ENCODE data around the gene NIN.

NIN gene

DNA sequence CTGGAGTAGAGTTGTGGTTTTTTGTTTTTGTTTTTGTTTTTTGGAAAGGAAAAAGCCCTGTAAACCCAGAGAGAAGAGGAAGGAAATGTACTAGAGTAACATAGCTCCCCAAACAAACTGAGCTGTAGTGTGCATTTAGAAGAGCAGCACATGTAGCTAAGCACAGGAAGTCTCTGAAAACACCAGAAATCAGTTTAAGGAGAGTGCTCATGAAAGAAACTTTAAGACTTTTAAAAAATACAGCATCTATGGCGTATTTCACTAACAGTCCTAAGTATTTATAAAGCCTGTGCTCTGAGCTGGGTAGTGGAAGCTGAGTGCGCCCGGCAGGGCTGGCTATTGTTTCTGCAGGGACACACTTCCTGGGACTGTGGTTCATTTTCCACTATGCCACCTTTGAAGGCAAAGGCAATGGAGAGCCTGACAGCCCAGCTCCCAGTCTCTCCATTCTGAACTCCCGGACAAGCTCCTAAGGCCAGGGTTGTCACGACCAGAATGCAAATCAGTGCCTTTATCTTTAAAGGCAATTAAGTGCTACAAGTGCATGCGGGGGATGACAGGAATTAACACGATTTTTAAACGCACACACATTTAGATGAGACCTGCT lies 45.4 kb downstream of the NIN start:
- no peak overlapping the region for H3K27ac ChIP-seq
- no peak for TF ChIP-seq ZFX (IDR thresholded peaks at IDR 0.05)

DNA sequence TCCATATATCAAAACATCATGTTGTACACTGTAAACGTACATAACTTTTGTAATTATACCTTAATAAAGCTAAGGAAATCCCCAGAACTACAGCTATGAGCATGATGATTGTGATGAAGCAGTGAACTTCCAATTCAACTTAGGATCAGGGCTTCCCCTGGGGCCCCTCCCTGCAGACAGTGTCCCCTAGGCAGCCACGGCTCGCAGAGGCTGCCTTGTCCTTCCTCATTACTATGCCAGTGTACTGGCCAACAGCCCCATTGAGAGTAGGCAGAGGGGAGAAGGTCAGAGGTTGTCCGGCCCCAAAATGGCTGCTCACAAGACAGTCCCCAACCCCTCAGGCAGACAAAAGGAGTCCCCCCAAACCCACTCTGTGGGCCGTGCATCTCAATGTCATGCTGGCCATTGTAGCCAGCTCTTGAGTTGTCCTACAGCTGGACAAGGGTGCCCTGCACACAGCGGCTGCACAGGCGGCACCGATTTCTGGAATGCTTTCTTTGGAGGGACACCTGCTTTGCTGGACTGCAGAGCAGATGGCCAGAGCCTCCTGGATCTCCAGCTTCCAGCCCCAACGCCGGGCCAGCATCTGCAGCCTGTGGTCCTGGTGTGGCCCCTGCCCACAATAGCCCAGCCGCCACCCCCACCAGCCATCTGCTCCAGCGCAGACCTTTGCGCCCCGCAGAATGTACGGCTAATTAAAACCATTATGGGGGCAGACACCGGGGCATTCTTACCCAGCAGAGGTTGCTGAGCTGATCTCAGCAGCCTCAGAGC lies 46.1 kb downstream of the NIN start:
- no peak overlapping the region for H3K27ac ChIP-seq
- TF ChIP-seq, protein P1, sequence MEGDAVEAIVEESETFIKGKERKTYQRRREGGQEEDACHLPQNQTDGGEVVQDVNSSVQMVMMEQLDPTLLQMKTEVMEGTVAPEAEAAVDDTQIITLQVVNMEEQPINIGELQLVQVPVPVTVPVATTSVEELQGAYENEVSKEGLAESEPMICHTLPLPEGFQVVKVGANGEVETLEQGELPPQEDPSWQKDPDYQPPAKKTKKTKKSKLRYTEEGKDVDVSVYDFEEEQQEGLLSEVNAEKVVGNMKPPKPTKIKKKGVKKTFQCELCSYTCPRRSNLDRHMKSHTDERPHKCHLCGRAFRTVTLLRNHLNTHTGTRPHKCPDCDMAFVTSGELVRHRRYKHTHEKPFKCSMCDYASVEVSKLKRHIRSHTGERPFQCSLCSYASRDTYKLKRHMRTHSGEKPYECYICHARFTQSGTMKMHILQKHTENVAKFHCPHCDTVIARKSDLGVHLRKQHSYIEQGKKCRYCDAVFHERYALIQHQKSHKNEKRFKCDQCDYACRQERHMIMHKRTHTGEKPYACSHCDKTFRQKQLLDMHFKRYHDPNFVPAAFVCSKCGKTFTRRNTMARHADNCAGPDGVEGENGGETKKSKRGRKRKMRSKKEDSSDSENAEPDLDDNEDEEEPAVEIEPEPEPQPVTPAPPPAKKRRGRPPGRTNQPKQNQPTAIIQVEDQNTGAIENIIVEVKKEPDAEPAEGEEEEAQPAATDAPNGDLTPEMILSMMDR (conservative IDR thresholded peaks at IDR 0.05): no peak
- TF ChIP-seq ZFX (IDR thresholded peaks at IDR 0.05): no peak

DNA sequence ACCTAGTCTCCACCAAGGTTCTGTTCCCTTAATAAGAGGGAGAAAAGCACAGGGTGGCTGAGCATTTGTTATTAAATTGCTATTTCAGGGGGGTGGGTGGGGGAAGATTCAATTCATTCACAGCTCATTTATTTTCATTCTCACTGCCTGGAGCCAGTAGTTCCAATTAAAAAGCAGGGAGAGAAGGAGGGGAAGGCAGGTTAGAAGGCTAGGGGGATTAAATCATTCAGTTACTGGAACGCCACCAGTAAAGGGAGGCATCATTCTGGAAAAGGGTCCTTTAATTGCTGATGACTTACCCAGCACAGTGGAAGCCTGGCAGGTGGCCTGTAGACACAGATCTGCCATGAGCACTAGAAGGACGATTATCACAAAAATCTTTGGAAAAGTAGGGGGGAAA lies 47.4 kb downstream of the NIN start:
- H3K27ac ChIP-seq: no peak overlapping the region
- TF ChIP-seq, protein P1 (conservative IDR thresholded peaks at IDR 0.05): no peak
- no peak for TF ChIP-seq ZFX (IDR thresholded peaks at IDR 0.05)

DNA sequence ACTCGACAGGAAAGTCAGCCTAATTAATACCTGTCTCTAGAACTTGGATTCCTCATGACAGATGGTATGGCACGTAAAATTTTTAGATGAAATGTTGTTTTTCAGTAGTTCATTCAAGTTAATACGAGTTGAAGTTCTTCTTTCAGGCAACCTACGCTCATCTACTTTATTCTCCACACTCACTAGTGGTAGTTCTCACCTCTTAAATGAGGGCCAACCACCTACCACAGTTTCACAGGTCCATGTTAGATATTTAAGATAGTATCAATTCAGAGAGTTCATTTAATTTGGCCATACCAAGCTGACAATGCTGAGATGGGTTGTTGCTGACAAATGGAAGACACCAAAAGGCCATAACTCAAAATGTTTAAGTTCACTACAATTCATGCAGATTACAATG lies 50.6 kb downstream of the NIN start:
- no peak for TF ChIP-seq ZFX (IDR thresholded peaks at IDR 0.05)
- TF ChIP-seq, protein P1 (conservative IDR thresholded peaks at IDR 0.05): no peak
- H3K27ac ChIP-seq: no peak overlapping the region

DNA sequence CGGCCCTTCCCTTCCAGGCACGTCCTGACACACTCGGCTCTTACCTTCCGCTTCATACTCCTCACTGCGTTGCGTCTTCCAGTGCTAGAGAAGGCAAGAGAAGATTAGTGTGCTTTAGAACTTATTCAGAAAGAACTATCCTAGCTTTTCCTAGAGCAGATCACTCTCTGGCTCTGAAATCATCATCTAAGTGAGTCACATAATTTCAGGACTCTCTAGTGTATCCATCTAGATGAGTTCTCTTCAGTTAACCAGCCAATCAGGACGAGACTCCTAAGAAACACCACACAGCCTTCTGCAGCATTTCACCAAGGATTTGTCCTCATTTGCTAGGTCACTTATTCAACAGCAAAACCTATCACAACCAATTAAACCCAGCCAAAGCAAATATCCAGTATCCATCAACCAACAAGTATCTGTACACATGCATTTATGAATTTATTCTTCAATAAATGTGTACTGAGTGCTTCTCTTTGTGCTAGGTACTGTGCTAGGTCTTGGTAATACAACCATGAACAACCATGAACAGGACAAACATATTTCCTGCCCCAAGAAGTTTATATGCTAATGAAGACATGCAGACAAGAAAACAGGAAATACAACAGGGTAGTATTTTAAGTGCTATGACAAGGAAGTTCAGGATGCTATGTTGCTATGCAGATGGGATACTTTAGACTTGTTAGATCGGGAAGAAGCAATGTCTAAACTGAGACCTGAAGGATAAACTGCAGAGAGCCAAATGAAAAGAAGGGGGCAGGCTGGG lies 52.1 kb downstream of the NIN start:
- TF ChIP-seq, protein P1 (conservative IDR thresholded peaks at IDR 0.05): no peak
- TF ChIP-seq ZFX (IDR thresholded peaks at IDR 0.05): no peak
- no peak overlapping the region for H3K27ac ChIP-seq

DNA sequence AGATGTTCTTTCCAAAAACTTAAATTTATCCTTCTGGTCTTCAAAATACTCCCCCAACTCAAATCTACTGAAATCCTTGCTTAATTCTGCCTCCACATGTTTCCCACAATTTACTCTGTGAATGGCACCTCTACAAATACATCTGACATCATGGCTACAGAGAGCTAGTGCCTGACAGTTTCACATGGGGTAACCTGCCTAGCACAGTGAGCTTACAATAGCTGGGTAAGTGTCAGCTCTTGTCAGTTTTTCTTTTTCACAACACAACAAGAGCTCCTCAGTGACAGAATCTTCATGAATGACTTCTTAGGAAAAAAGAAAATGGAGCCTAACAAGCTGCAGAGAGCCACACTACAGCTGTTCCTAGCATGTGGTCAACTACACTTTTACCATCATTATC lies 54.4 kb downstream of the NIN start:
- TF ChIP-seq, protein P1 (conservative IDR thresholded peaks at IDR 0.05): no peak
- TF ChIP-seq ZFX (IDR thresholded peaks at IDR 0.05): no peak
- H3K27ac ChIP-seq: no peak overlapping the region

DNA sequence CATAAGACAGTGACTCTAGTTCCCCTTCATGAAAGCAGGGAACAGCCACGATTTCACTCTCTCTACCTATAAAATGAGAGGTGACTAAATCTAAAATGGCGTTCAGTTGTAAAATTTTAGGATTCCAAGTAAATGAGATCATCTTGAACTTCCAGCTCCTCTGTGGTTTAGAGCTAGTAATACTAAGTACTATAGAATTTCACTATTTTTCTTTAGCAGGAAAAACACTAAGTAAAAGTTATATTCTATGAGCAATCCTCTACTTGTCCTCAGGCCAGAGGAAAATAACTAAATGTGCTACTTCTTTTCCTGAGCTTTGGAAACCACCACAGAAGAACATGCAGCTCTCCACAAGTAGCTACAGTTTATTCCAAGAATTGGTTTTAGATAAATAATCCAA lies 55.6 kb downstream of the NIN start:
- H3K27ac ChIP-seq: no peak overlapping the region
- no peak for TF ChIP-seq ZFX (IDR thresholded peaks at IDR 0.05)
- TF ChIP-seq, protein P1 (conservative IDR thresholded peaks at IDR 0.05): no peak
